NCI-H345 treated with DMSO at 0.1 percent for 48 hours (cell line): ENCODE measurements around the gene CHCHD4.

ENCODE experiments used
- DNase-seq: peaks from one replicate; lab custom pipeline; 2025; ENCODE audit not compliant: unreplicated experiment; lab: John Stamatoyannopoulos, UW

Gene CHCHD4

DNA sequence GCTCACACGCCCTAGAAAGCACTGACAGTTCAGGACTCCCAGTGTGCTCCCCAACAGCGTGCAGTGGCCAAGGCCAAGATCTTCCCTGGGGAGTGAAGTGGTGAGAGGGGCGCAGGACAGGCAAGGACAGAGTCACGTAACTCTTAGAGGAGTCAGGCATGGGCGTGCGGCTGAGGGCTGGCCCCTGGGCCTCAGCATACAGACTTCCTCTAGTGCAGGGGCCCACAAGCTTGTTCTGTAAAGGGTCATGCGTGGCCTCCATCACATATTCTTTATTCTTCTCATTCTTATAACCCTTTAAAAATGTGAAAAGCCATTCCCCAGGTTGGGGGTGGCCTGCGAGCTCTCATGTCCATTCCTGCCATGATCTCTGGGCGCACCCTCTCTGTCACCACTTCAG lies 25.4 kb upstream of the CHCHD4 start:
- no peak for DNase-seq

- no peak for DNase-seq
These were observed 23.6 kb upstream of the CHCHD4 start for GRCh38 chr3:14148041-14148985.

DNA sequence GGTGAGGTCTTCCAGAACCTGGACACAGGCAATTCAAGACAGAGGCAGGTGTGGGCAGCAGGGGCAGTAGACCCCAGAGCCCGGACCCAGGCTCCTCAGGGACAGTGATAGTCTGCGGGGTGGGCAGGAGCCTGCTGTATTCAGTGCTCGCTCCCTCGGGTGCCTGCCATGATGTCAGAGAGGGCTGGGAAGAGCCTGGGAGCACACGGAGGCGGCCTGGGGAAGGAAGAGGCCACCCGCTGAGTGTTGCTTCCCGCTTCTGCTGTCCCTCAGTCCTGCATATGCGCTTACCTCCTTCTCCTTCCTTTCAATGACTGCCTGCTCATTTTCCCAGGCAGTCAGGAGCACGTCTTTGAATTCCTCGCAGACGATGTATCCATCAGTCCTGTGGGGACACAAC lies 22.9 kb upstream of the CHCHD4 start:
- DNase-seq, result no peak

- no peak for DNase-seq
These were observed 22.4 kb upstream of the CHCHD4 start for GRCh38 chr3:14147066-14147435.

DNA sequence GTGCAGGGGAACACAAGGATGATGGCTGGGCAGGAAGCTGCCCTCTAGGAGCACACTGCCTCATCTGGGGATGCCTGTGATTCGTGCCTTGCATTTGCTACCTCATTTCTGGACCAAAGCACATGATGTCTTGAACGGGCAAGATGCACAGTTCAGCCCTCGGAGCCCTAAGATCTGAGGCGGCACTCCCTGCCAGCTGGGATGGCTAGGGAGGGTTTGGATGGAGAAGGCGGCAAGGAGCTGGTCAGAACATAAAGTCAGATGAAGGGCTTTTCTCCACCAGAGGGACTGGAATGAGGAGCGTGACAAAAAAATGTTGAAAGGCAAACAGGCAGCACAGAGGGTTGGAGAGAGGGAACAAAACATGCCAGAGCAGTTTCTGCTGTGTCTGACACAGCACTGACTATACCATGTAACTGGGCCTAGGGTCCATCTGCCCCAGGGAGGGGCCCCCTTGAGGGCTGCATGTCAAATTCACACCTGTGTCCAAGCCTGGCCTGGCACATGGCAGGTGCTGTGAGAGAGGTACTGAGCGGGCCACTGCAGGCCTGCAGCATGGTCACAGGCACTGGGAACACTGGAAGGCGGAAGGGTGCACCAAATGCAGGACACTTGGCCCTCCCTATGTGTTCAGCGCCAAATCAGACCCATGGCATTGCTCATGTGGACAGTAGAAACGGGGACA lies 21.9 kb upstream of the CHCHD4 start:
- DNase-seq, result no peak

DNA sequence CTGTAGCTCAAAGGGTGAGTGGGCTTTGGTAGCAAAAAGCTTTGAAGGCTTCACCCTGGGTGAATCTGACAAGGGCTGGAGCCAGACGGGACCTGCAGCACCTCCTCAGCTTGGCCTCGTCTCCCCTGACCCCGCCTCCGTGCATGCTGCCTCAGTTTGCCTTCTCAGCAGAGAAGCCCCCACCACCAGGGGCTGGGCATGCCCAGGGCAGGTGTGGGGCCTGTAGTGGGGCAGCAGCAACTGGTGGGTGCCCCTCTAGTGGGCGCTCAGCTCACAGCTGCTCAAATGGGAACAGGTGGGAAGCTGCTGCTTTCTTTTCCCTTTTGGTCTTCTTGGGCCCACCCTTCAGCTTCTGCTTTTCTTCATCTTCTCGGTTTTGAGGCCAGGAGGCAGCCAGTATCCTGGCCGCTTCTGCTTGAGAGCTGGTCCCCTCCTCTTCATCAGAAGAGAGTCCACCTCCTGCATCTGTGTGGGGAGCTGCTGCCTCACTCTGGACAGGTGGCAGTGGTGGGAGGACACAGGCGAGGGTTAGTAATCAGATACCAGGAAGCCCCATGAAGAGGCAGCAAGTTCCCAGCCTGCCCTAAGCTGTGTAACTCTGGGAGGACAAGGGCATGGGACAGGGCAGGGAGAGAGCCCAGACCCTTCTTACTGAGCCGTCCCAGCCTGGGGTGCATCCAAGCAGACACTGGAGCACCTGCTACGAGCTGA lies 21.2 kb upstream of the CHCHD4 start:
- DNase-seq, result no peak

DNA sequence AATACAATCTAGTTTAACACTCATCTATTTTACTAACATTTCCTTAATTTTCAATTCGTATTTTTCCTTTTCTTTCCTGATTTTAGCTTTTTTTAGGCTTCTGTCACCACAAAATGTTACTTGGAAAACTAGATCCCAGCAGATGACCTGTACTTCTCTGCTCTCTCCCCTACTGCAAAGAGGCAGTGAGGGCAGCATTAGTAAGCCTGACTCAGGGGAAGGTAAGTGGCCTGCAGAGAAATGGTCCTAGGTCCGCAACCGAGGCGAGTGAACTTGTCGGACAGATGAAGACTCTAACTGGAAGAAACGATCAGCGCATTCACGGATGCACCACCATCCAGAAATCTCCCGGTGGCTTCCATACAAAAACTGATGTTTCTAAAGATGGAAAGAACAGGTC lies 20.6 kb upstream of the CHCHD4 start:
- DNase-seq, result no peak

DNA sequence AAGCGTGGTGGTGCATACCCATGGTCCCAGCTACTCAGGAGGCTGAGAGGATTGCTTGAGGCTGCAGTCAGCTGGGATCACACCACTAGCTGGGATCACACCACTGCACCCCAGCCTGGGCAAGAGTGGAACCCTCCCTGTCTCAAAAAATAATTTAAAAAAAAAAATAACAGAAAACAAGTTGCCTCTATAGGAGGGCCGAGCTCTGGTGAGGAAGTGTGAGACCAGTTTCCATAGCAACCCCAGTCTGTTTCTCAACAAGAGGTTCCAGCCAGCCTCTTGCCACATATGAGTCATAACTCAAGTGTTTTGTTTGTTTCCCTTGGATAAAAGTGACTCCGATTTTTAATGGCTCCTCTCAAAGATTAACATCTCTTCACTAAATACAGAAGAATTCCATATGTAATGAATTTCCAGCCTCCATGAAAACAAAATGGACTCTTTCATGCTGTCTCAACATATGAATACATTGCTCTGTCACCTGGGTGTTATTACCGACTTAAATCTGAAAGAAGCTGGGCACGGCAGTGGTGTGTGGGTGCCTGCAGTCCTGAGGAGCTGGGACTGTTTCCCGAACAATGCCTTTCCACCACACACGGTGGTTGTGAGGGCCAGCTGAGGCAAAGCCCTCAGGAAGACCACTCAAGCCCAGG lies 19.9 kb upstream of the CHCHD4 start:
- DNase-seq, result no peak

- DNase-seq, result no peak
These were observed 18.9 kb upstream of the CHCHD4 start for GRCh38 chr3:14143271-14144225.

- no peak for DNase-seq
These were observed 18.0 kb upstream of the CHCHD4 start for GRCh38 chr3:14142567-14143270.

- DNase-seq, result no peak
These were observed 17.1 kb upstream of the CHCHD4 start for GRCh38 chr3:14141602-14142341.

DNA sequence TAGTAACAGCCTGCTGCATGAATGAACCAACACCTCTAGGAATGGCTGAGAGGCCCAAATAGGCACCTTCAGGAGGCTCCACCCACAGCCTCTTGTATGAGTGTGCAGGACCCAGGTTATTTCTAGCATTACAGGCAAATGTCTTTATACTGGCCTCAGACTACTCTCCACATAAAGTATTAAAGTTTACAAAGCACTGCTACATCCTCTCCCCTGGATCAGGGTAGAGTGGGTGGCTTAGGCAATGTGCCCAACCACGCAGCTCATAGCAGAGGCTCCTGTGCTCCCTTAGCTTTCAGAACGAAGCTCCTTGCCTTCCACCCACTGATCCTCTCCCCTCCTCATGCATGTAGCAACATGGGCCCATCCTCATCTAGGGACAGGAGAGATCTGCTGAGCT lies 16.5 kb upstream of the CHCHD4 start:
- DNase-seq, result no peak

DNA sequence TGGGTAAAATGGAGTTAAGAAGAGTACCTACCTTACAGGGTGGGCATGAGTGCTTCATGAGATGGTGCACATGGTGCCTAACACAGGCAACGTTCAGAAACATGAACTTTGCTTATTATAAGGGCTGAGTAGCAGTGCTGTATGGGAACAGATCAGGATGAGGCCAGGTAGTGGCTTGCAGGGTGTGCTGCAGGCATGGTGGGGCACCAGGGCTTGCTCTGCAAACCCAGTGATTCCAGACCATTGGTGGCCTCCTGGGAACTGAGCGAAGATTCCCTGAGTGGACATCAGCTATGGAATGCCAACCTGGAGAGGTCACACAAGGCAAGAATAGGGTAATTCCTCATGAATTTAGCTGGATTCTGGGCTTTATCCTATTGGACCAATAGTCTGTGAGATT lies 16.0 kb upstream of the CHCHD4 start:
- no peak for DNase-seq

- no peak for DNase-seq
These were observed 15.1 kb upstream of the CHCHD4 start for GRCh38 chr3:14139771-14140170.

- DNase-seq, result no peak
These were observed 14.4 kb upstream of the CHCHD4 start for GRCh38 chr3:14138878-14139655.

DNA sequence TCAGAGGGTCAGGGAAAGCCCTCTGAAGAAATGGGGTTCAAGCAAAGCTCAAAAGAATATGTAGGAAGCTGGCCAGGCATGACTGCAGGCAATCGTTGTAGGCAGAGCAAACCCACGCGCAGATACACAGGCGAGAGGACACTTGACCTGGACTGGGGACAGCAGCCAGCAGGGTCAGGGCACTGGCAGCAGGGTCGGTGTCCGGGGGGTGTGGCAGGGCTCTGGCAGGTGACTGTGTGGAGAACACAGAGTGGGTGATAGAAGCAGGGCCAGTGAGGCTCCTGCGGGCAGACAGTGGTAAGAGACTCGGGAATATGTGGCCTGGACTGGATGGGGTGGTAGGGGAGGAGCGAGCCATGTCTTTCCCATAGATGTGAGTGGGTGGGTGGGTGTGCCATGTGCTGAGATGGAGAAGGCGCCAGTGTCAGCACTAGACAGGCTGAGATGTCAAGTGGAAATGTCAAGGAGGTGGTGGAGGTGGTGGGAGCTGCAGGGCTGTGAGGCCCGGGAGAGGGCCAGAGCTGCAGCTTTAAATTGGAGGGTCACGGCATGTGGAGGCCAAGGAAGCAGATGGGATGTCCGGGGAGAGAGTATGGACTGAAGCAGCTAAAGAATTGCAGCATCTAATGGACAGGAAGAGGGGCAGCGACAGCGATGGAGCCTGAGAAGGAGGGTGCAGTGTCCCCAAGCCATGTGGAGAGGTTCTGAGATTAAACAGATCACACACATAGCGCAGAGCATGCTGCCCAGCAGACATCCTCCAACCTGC lies 13.6 kb upstream of the CHCHD4 start:
- DNase-seq, result no peak

DNA sequence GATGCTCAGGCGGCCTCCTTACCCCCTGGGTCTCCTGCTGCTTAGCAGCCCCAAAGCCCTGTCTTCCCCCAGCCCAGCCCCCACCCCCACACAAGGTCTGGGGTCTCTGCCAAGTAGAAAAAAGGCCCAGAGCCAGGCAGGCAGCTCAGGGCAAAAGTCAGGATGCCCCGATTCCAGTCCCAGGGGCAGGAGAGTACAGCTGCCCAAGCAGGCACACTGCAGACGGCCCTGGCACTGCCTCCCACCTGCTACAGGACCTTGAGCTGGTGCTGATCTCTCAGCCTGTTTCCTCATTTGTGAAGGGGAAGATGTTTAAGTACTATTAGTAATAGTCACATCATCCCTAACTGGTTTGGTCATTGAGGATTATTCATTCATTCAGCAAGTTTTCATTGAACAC lies 12.8 kb upstream of the CHCHD4 start:
- no peak for DNase-seq
